Measurements from ENCODE around the gene RNF213. TPM values are rescaled to one million over a fixed set of nuclear protein-coding genes. Genes with fewer than 3 reads are reported as not detected.

Gene RNF213
- total RNA-seq, 2 donors from 2014 or later = 98.8 to 99.3 TPM

- intact Hi-C loops (cut with DNase I) = no loop called here
Measured at GRCh38 chr17:80442764-80443163, 182.1 kb downstream of the RNF213 start.

GRCh38 chr17:80443498-80443897 lies 182.8 kb downstream of the RNF213 start:
- DNase-seq (ENCODE audit: low spot score) = no peak
- intact Hi-C loops (cut with DNase I) = no loop called here

More at GRCh38 chr17:80442764-80443163, 182.1 kb downstream of the RNF213 start:
- DNase-seq (ENCODE audit: low spot score) = no peak

- DNase-seq (ENCODE audit: low spot score) = no peak
- intact Hi-C loops (cut with DNase I) = no loop called here
Measured at GRCh38 chr17:80443916-80444643, 183.4 kb downstream of the RNF213 start.

GRCh38 chr17:80444644-80444979 lies 184.0 kb downstream of the RNF213 start:
- DNase-seq (ENCODE audit: low spot score) = no peak
- intact Hi-C loops (cut with DNase I) = no loop called here

- DNase-seq (ENCODE audit: low spot score) = no peak
- intact Hi-C loops (cut with DNase I) = no loop called here
Measured at GRCh38 chr17:80445007-80445725, 184.5 kb downstream of the RNF213 start.

GRCh38 chr17:80445726-80446110 lies 185.1 kb downstream of the RNF213 start:
- intact Hi-C loops (cut with DNase I) = no loop called here
- DNase-seq (ENCODE audit: low spot score) = no peak

- no peak for DNase-seq (ENCODE audit: low spot score)
- intact Hi-C loops (cut with DNase I) = no loop called here
Measured at GRCh38 chr17:80446645-80447405, 186.2 kb downstream of the RNF213 start.

- intact Hi-C loops (cut with DNase I) = no loop called here
Measured at GRCh38 chr17:80447790-80448189, 187.1 kb downstream of the RNF213 start.

More at GRCh38 chr17:80447790-80448189, 187.1 kb downstream of the RNF213 start:
- no peak for DNase-seq (ENCODE audit: low spot score)

Small RNA genes within 50 kb of the gene (microRNA-seq; reads per million reads assigned to microRNA genes)
- gene MIR4730 (ENCODE audit: borderline microRNAs expressed in 2 of 2) = 0 reads per million in 2 donors

Other genes starting within 250 kb of the RNF213 start
- gene TBC1D16, start 225.0 kb upstream of the RNF213 start, total RNA-seq = 10 to 100 TPM; 38.9 to 57.9 TPM
- 10 to 100 TPM in 1 of 2 donors, 1 to 10 TPM in 1; 6.2 to 10.4 TPM for gene CCDC40, start 224.2 kb upstream of the RNF213 start, total RNA-seq
- 10 to 100 TPM; 38.7 to 42.8 TPM for gene GAA, start 159.3 kb upstream of the RNF213 start, total RNA-seq
- 10 to 100 TPM; 48.8 to 50.5 TPM for gene EIF4A3, start 113.7 kb upstream of the RNF213 start, total RNA-seq
- under 1 TPM in 1 of 2 donors, not detected in 1; 0.24 TPM for gene CARD14, start 90.8 kb upstream of the RNF213 start, total RNA-seq
- gene SGSH, start 40.5 kb upstream of the RNF213 start, total RNA-seq = 10 to 100 TPM; 34.0 to 38.8 TPM
- 10 to 100 TPM; 10.0 to 11.9 TPM for gene SLC26A11, start 40.4 kb upstream of the RNF213 start, total RNA-seq
- gene ENDOV, start 154.3 kb downstream of the RNF213 start, total RNA-seq = 10 to 100 TPM; 14.1 to 15.5 TPM
- under 1 TPM; 0.14 to 0.37 TPM for gene NPTX1, start 215.8 kb downstream of the RNF213 start, total RNA-seq